Upper lobe of left lung (tissue), 6 donors: ENCODE results near the gene GCNT4. TPM values are rescaled to one million over a fixed set of nuclear protein-coding genes. Genes with fewer than 3 reads are reported as not detected.

Experiments used
- ATAC-seq, 2 donors: fragments of 200-7000 bp; cut with Tn5 transposase; one replicate each; pipeline ENCODE4 v1.9.1; 2022; ENCODE audit warnings: mild to moderate bottlenecking in 2 of 2, moderate library complexity in 2 of 2; ENCODE audit not compliant: low FRiP score in 2 of 2
- DNase-seq, 2 donors: peaks; one replicate each; pipeline ENCODE4 v3.0.0-alpha.2; 2019 to 2020
- H3K27ac ChIP-seq, 4 donors: fragments of 200-600 bp; sonication (generic); one replicate each; pipeline ENCODE4 v1.5.1; 2016 to 2019
- H3K27me3 ChIP-seq, 4 donors: fragments of 200-600 bp; sonication (generic); one replicate each; pipeline ENCODE4 v1.5.1; 2017 to 2019
- H3K36me3 ChIP-seq, 4 donors: fragments of 200-600 bp; sonication (generic); one replicate each; pipeline ENCODE4 v1.5.1; 2016 to 2019
- H3K4me1 ChIP-seq, 4 donors: fragments of 200-600 bp; sonication (generic); one replicate each; pipeline ENCODE4 v1.5.1; 2018 to 2019
- H3K4me3 ChIP-seq, 4 donors: fragments of 200-600 bp; sonication (generic); one replicate each; pipeline ENCODE4 v1.5.1; 2017 to 2019; ENCODE audit warnings: mild to moderate bottlenecking in 2 of 4, moderate library complexity in 1 of 4
- H3K9me3 ChIP-seq, 4 donors: fragments of 200-600 bp; sonication (generic); one replicate each; pipeline ENCODE4 v1.5.1; 2018 to 2019
- EP300 ChIP-seq, 4 donors: sonication (generic); formaldehyde crosslinking; IDR thresholded peaks; one replicate each; pipeline ENCODE4 v1.5.1; 2017; ENCODE audit warnings: antibody characterized with exemption in 4 of 4, control low read depth in 2 of 4
- POLR2A ChIP-seq, 4 donors: fragments of 450-650 bp; IDR thresholded peaks; one replicate each; pipeline ENCODE4 v1.5.1; 2016 to 2017; ENCODE audit warnings: antibody characterized with exemption in 4 of 4, mild to moderate bottlenecking in 2 of 4
- POLR2AphosphoS5 ChIP-seq, 2 donors: sonication (generic); formaldehyde crosslinking; IDR thresholded peaks; one replicate each; pipeline ENCODE4 v1.5.1; 2017; ENCODE audit warnings: antibody characterized with exemption in 2 of 2
- WGBS, 2 donors: methylation state at CpG; one replicate each; pipeline ENCODE4 v1.1.5; 2017 to 2018; 5-methylcytosine and 5-hydroxymethylcytosine counted together
- small RNA-seq, 4 donors: library from RNA; depleted of rRNA; stranded (forward); fragments of <200 nt; gene quantifications; one replicate each; pipeline ENCODE3, GENCODE V24; 2016
- total RNA-seq, 6 donors: library from RNA; depleted of rRNA in 4 of 6; stranded (reverse); fragments of >200 nt in 4 of 6; gene quantifications; one replicate each; pipeline versions ENCODE4 v1.1.0 to v1.2.1, GENCODE V29; 2016 to 2021
- TF ChIP-seq, protein P1 (sequence below), 6 experiments: fragments of 450-650 bp in 4 of 6; fragments of 200-600 bp in 2 of 6; sonication (generic) in 2 of 6; IDR thresholded peaks; one replicate each; pipeline ENCODE4 v1.5.1; 2016 to 2019; ENCODE audit warnings: antibody characterized with exemption in 6 of 6
- donor health status: DM: no; HTN: no; CAD: no; lungs with moderate emphysema.
- donor health status: DM: no; HTN: yes; CAD: no; lungs with severe emphysema.

GCNT4 gene
- total RNA-seq, 6 donors from 2014 or later, result 0.33 to 3.6 (median 1.8) TPM

DNA sequence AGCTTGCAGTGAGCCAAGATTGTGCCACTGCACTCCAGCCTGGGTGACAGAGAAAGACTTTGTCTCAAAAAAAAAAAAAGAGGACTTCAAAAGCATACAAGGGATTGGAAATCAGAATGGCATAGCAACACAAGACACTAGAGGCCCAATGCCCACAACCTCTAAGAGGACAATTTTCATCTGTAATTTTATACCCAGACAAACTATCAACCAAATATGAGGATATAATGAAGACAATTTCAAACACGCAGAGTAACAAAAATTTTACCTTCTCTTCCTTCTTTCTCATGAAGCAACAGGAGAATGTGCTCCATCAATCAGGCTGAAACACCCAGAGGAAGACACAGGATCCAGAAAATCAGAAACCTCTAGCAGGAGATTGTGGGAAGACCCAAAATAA, 46.8 kb downstream of the GCNT4 start:
- H3K4me1 ChIP-seq, result no peaks in the 10 kb centered on the region
- WGBS, 2 donors, result 94 to 95% methylated on average over 1 of the region's 1 CpG
- no peaks in the 10 kb centered on the region for H3K27me3 ChIP-seq
- ATAC-seq (no peak), DNase-seq (no peak)
- TF ChIP-seq, protein P1, sequence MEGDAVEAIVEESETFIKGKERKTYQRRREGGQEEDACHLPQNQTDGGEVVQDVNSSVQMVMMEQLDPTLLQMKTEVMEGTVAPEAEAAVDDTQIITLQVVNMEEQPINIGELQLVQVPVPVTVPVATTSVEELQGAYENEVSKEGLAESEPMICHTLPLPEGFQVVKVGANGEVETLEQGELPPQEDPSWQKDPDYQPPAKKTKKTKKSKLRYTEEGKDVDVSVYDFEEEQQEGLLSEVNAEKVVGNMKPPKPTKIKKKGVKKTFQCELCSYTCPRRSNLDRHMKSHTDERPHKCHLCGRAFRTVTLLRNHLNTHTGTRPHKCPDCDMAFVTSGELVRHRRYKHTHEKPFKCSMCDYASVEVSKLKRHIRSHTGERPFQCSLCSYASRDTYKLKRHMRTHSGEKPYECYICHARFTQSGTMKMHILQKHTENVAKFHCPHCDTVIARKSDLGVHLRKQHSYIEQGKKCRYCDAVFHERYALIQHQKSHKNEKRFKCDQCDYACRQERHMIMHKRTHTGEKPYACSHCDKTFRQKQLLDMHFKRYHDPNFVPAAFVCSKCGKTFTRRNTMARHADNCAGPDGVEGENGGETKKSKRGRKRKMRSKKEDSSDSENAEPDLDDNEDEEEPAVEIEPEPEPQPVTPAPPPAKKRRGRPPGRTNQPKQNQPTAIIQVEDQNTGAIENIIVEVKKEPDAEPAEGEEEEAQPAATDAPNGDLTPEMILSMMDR (IDR thresholded peaks at IDR 0.05), result no peak
- TF ChIP-seq POLR2AphosphoS5 (IDR thresholded peaks at IDR 0.05), result no peak
- no peak for TF ChIP-seq EP300 (IDR thresholded peaks at IDR 0.05)
- no peak for TF ChIP-seq POLR2A (IDR thresholded peaks at IDR 0.05)
- no peak overlapping the region for H3K4me3 ChIP-seq
- no peaks in the 10 kb centered on the region for H3K36me3 ChIP-seq
- H3K27ac ChIP-seq, result no peak overlapping the region
- H3K9me3 ChIP-seq, result peaks cover 0 to 17% (median 1%) of the 10 kb centered on the region in 4 donors

Small RNA genes lying within 50 kb of the gene (small RNA-seq; reads per million reads assigned to genes)
- gene AC093259.1, result 0 reads per million in 4 donors

Other genes with a start within 250 kb of the GCNT4 start
- 1 to 10 TPM in 4 of 6 donors, under 1 TPM in 2; 0.11 to 1.4 (median 1.1) TPM for gene FAM169A, start 186.2 kb downstream of the GCNT4 start, total RNA-seq
- under 1 TPM in 4 of 6 donors, not detected in 2; under 0.01 to 0.17 (median 0.11) TPM for gene ANKRD31, start 184.3 kb upstream of the GCNT4 start, total RNA-seq